Eye (tissue), 1 donor: ENCODE measurements around the gene THSD7B.
"Not testable (repeated sequence)": the region's sequence is repeated elsewhere in the genome, so short reads cannot be mapped to it uniquely, and the experiment has no call there.

Experiments
- DNase-seq: peaks from one replicate; pipeline ENCODE4 v3.0.0-alpha.2; 2015

THSD7B gene

DNA sequence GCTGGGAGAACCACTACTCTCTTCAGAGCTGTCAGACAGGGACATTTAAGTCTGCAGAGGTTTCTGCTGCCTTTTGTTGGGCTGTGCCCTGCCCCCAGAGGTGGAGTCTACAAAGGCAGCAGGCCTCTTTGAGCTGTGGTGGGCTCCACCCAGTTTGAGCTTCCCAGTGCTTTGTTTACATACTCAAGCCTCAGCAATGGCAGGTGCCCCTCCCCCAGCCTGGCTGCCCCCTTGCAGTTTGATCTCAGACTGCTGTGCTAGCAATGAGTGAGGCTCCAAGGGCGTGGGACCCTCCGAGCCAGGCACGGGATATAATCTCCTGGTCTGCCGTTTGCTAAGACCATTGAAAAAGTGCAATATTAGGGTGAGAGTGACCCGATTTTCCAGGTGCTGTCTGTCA, 822.5 kb downstream of the THSD7B start:
- DNase-seq: not testable (repeated sequence)

DNA sequence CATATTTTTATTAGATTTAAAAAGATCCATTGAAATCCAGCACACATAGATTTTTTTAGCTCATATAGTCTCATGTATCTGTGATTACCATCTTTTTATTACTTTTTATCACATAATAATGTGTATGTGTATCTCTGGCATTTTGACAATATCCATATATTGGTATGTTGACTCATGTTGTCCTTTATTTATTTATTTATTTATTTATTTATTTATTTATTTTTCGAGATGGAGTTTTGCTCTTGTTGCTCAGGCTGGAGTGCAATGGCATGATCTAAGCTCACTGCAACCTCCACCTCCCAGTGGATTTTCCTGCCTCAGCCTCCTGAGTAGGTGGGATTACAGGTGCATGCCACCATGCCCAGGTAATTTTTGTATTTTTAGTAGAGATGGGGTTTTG, 823.2 kb downstream of the THSD7B start:
- not testable (repeated sequence) for DNase-seq

DNA sequence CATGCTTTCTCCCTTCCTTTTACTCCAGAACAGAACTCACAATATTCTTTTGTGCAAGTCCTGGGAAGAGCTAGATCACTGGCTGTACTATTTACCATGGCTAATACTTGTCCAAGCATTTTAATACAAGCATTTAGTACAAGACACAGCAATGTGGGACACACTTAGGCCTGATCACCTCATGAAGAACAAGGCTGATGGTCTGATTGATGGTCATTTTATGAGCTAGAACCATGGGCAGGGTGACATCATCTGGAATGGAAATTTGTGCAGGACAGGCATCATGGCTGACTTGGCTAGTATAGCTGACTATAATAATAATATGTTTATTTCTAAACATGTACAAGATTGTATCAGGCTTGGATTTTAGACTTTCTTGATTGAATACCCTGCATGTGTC, 824.8 kb downstream of the THSD7B start:
- no peak for DNase-seq

DNA sequence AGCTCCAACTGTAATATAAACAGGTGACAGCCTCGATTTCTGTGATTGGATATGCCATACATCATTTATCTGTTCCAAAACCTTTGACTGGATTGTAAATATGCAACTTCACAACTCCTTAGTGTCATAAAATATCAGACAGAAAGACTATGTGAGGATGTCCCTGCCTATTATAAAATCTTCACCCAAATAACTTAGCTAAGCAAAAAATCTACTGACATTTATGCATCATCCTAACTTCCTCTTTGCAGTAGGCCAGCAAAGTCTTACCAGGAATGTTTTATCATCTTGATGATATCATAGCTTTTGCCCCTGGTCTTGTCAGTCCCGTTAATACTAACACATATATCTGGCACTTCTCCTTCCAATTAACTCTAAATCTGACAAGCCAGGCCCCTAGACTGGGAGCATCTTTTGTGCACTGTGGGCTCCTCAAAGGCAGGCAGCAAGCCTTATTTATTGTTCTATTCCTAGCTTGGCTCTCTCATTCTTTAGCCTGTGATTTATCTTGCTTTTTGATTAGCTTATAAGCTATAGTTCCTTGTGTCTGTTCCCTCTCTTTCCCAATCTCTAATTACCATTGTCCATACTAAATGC, 842.5 kb downstream of the THSD7B start:
- peak; percentile 24 for DNase-seq

DNA sequence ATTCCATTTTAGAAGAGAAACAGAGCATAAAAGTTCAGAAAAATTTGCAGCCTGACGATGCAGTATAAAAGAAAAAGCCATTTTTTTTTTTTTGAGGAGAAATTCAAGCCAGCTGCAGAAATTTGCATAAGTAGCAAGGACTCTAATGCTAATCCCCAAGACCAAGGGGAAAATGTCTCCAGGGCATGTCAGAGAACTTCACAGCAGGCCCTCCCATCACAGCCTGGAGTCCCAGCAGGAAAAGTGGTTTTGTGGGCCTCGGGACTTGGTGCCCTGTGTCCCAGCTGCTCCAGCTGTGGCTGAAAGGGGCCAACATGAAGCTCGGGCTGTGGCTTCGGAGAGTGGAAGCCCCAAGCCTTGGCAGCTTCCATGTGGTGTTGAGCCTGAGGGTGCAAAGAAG, 873.6 kb downstream of the THSD7B start:
- no peak for DNase-seq

DNA sequence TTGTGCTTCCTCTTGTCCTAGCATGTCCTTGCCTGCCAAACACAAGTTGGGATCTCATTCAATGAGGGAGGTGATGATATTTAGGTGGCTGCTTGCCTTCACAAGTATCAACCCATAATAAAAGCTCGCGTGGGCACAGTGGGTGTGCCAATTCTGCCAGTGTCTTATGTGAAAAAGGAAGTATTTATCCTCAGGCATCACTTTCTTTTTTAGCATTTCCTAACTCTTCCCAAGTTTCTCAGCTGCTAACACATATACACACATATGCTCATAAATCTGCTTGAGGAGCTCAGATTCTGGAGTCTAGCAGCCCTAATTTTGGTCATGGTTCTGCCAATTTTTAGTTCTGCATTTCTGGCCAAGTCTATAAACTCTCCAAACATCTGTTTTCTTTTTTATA, 879.4 kb downstream of the THSD7B start:
- DNase-seq: no peak

DNA sequence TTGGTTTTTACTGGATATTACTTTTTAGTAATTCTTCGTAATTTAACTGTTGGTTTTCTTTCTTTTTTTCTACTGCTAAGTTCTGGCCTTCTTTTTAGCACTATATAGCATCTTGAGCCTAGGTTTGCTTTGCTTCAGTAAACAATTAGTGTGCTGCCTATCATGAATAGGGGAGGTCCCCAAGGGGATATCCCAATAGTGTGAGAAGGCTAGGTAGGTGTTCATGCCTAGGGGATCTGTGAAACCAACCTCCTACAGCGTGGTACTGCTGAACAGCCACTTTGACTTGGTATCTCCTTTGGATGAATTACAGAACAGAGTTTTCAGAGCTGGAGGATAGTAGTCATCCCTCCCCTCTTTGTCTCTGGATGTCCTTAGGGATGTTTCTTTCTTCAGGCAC, 888.7 kb downstream of the THSD7B start:
- no peak for DNase-seq

DNA sequence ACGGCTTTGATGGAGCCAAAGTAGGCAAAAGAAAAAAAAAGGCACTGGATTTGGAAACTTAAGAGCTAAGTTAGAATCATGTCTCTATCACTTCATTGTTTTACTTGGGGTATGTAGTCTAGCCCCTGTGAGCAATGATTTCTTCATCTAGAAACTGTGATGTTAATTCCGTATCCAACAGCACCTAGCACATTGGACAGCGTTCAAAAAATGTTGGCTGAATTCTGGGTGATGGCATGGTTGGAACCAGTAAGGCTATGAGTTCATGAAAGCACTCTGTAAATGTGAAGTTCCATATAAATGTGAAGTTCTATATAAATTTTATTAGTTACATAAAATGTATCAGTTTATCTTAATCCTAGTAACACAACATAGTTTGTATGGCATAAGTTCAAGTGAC, 890.5 kb downstream of the THSD7B start:
- DNase-seq: peak; percentile 21

DNA sequence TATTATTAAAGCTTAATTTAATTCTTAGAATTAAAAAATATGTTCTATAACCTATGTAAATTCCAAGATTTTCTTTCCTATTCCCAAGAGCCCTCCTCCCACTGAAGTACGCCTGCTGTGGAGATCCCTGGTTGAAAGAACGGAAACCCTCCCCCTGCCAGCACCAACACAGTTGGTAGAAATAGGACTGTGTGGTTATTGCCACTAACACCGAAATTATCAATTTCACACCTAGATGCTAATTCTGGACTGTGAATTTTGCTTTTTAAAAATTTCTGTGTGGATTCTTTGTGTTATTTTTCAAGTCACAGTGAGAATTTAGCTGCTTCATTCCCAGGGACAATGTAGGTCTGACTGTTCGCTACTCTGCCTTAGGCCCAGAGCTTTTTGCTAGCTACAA, 893.1 kb downstream of the THSD7B start:
- DNase-seq: no peak

DNA sequence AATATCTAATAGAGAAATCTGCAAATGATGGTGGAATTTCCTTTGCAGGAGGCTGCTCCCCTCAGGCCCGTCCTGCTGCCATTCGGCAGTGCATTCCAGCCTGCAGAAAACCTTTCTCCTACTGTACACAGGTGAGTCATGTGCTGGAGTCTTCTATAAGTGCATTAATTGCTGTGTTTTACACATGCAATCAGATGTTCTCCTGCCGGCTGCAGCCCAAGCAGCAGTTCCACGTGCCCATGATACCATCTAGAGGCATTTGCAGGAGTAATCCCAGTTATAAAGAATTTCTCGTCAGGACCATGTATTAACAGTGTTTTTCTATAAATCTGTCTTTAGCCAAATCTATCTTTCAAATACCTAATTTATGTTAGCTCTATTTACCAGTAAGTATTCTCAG, 894.3 kb downstream of the THSD7B start:
- DNase-seq: peak; percentile 22

DNA sequence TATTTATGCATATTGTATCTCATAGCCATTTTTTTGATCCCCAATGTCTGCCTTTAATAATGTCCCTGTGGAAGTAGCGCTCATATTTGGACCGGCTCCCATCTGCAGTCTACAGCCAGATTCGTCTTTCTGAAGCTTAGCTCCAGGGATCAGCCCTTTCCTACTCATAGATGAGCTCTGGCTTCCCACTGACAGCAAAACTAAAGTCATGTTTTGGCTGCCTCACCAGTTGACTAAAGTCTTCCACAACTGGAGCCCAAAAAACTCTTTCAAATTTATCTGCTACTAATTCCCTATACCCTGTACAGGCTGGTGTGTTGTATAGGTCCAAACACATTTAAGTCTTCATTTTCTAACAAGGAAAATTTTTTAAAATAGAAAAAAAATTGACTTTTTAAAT, 904.8 kb downstream of the THSD7B start:
- DNase-seq: no peak

DNA sequence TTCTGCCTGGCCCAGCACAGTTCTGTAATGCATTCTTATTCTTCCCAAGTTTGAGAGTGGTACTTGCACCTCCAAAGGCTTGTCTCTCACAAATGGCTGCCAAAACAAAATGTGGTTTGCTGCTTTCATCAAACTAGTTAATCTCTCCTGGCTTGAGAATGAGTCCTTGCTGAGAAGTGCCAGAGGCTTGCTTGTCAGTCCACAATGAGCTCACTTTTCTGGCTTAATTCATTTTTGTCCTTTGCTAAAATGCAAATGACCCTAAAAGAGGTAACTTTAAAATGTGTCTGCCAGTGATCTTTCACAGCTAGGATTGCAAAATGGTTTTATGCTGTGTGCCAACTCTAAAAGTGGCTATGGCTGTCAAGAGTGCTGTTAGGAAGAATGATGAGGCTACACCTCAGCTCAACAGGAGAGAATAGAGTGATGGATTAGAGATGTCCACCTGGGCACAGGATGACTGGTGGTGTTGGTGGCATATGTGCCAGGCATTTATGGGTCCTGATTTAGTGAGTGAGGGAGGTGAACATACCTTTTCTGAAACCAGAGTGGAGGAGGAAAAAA, 907.7 kb downstream of the THSD7B start:
- DNase-seq: no peak

DNA sequence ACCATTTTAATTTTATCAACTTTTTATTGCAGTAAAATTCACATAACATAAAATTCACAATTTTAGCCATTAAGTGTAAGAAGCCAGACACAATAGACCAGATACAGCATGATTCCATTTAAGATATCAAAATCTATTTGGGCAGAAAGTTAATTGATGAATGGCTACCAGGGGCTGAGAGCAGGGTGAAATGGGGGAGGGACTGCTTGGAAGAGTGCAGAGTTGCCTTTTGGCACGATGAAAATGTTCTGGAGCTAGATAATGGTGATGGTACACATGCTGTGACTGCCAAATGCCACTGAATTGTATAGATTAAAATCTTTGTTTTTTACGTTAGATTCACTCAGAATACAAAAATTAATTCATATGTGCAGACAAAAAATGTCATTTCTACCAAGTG, 909.6 kb downstream of the THSD7B start:
- no peak for DNase-seq

DNA sequence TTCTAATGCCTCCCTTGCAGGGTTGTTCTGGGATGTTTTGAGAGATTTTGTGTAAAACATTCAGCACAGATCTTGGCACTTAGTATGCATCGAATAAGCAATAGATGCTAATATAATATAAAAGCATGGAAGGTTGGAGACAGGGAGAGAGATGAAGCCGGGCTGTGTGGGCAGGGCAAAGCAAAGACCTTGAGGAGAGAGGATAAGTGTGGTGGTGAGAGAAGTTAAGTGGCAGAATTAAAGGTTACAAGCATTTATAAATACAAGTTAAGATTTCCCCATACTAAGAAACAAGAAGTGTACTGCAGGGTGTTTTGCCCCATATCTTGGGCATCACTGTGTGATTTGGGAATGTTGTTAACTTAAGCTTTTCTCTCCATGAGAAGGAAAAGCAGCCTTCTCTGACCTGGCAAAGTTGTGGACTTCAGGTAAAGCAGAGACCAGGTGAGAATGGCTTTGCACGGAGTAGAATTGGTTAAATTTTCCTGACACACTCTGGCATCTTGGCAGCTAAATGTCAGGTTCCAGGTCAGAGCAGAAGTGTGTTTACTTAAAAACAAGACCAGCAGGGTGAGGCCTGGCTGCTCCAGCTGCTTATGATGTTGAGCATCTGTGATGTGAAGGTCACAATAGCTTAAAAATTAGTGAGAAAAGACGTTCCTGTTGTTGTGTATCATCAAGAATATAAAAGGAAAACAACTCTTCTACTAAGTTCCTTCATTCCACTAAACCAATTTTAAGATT, 910.4 kb downstream of the THSD7B start:
- DNase-seq: no peak

DNA sequence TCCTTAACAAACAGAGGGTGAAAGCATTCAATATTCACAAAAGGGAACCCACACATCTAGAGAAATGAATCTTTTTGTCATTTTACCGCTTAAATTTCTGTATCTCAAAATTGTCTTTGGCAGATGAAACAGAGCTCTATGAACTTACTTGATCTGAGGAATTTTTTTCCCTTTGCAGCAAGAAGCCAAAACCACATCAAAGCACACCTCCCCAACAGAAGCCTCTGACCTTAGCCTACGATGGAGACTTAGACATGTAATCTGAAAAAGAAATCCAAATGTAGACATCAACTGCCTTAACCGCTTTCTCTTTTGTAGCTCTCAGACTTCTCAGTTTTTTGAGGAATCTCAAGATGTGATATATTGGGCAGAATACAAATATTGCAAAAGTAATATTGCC, 911.0 kb downstream of the THSD7B start:
- no peak for DNase-seq

DNA sequence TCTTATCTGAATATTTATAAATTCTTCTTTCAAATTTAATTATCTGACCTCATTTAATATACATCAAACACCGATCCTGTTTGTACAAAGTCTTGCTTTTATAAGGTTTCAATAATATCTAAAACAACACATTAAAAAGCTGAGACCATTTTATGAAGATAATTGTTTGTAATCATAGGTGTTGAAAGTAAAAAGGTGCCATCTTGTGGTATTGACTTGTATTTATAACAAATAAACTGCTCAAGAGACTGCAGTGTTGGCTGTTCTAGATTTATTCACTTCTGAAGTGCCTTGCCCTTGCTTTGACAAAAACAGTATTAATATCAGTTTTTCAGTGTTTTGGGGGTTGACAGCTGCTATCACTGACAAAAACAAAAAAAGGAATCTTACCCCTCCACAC, 912.1 kb downstream of the THSD7B start:
- no peak for DNase-seq

DNA sequence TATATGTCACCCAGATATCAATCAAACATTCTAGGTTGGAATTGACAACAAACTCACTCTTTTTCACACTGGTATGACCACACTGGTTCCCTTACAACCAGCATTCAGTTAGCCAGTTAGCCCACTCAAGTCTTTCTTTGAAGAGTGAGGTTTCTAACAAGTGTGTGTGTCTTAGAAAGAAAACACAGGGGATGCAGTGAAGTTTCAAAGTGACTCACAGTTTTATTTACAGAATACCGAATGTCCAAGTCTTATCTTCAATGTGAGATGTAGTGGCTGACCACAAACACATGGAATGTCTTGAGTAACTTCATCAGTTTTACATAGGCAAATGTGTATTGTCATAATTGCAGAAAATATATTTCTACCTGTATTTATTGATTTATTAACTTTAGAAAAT, 924.2 kb downstream of the THSD7B start:
- DNase-seq: no peak

DNA sequence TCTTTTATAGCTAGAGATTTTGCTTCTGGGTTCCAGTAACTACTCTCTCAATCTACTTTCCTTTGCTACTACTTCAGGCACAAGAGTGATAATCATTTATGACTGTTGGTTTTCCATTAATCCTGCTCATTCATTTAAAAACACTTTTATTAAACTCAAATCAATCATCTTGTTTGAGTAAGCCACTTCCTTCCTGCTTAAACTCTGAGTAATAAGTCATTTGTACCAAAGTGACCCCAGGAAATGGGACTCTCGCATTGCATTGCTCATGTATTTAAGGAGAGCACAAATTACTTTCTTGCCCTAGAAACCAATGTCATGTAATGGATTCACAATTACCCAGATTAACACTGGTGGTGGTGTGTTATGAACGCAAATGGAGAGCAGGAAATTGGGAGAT, 928.2 kb downstream of the THSD7B start:
- no peak for DNase-seq

DNA sequence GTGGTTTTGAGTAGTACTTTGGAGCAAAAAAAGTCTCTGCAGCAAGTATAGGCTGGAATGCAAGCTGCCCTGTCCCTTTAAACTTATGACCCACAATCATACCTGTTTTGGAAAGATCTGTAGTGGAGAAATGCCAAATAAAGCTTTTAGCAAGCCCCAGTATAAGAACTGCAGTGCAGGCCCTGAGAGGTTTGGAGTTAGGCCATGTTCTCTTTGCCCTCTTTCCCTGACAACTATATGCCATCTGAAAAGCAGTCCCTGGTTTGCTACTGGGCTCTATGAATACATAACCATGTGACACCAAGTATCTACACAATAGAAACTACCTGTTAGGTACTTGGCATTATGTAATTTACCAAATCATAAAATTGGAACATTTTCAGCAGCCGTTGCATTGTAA, 931.6 kb downstream of the THSD7B start:
- no peak for DNase-seq

DNA sequence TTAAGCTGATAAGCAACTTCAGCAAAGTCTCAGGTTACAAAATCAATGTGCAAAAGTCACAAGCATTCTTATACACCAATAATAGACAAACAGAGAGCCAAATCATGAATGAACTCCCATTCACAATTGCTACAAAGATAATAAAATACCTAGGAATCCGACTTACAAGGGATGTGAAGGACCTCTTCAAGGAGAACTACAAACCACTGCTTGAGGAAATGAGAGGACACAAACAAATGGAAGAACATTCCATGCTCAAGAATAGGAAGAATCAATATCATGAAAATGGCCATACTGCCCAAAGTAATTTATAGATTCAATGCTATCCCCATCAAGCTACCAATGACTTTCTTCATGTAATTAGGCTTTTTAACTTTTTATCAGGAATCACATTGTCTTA, 934.9 kb downstream of the THSD7B start:
- not testable (repeated sequence) for DNase-seq

DNA sequence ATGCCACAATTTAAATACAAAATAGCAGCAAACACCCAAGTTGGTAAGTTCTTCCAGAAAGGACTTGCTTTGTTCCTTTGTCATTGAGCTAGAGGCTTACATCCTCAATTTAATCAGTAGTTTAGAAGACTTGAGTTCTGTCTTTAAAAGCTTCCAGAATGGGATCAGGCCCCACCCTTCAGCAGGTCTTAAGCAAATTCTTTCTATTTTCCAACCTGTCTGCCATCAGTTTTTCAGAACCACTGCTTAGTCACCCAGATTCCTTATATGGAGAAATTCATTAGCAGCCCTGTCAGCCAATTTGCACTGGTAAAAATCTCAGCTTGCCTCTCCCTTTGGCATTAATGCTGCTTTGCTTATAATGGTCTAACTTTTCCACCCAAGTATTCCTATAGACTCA, 935.3 kb downstream of the THSD7B start:
- DNase-seq: no peak

DNA sequence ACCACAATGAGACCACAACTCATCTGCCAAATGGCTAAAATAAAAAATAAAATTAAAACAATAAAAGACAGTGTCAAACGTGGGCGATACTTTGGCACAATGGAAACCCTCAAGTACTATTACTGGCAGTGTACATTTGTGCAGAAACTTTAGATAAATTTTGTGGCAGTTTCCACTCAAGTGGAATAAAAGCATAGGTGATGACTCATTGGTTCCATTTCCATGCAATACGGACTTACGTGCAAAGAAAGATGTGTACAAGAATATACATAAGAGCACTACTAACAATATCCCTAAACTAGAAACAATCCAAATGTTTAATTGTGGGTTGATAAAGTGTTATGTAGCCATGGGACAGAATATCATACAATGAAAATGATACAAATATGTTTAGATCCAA, 940.0 kb downstream of the THSD7B start:
- no peak for DNase-seq

DNA sequence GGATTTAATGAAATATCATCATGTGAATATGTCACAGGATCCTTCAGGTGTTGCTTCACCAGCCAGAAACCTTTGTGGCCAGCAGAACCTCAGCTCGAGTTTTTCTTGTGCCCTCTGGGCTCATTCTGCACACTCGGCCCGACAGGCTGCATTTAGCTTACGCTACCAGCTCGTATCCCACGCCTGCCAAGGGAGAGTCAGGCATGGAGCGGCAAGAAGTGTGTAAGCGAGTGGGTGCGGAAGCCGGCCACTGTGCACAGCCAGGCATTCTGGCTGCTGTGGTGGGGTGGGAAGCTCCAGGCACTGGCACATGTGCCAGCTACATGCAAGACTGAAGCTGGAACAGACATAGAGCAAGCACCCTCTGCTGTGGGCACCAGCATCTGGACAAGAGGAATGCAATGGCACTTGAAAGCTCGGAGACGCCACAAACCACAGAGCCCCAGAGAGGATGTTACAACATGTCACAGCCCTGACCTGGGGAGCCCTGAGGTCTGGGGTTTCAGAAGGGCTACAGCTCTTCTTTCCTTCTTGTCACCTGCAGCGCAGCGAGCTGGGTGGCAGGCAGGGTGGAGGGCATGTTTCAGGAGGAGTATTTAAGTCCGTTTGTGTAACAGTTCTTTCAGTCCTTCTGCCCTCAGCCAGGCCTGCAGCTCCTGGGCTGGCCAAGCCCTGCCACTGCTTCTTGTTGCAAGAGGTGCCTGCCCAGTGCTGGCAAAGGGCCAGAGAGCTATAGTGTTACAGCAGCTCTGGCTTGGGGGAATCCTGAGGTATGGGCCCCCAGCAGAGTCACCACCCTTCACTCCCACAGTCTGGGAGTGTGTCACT, 941.7 kb downstream of the THSD7B start:
- no peak for DNase-seq

DNA sequence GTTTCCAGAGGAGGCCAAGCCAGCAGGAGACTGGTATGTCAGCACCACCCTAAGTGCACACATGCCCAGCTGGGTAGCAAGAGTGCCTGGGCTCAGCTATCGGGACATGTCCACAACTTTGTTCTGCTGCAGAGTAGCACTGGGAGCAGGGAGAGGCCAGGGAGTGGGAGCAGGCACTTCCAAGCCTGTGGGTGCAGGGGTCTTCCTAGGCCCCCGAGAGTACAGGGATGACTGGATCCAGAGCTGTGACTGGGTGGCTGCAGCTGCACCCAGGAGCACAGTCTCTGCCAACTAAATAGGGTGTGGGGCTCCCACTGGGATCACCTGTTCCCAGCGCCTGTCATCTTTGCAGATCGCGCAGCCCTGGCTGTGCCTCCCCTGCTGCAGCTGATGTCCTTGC, 943.0 kb downstream of the THSD7B start:
- DNase-seq: no peak
